ENCODE results near the gene SDC1. TPM values are rescaled to one million over a fixed set of nuclear protein-coding genes. Genes with fewer than 3 reads are reported as not detected.
A peak's percentile ranks its signal among the peaks of the same experiment; 100 is the strongest.
"Not testable (repeated sequence)": the region's sequence is repeated elsewhere in the genome, so short reads cannot be mapped to it uniquely, and the experiment has no call there.

The SDC1 gene
- polyA plus RNA-seq, 4 donors: 36.9 to 89.9 (median 58.3) TPM

- Histone ChIP-seq H3K36me3 (ENCODE audit: control insufficient read depth in 3 of 3, insufficient read depth in 2 of 3, low read depth in 1 of 3, low read length in 3 of 3) (peaks cover 7 to 28% (median 8%) of the 10 kb centered on the region in 3 donors), H3K9me3 (ENCODE audit: control insufficient read depth in 2 of 2, insufficient read depth in 1 of 2, low read depth in 1 of 2, low read length in 1 of 2) (no peaks in the 10 kb centered on the region), H3K27me3 (ENCODE audit: control insufficient read depth in 3 of 3, insufficient read depth in 3 of 3, low read length in 3 of 3) (no peaks in the 10 kb centered on the region), H3K4me1 (ENCODE audit: control insufficient read depth in 3 of 3, insufficient read depth in 2 of 3, low read depth in 1 of 3, low read length in 2 of 3) (no peaks in the 10 kb centered on the region), H3K4me3 (ENCODE audit: low read depth in 1 of 3, low read length in 3 of 3) (no peak overlapping the region), H3K27ac (ENCODE audit: low read depth in 1 of 3, low read length in 2 of 3) (no peak overlapping the region)
- FAIRE-seq (no peak), DNase-seq (no peak)
- 76 to 94% (median 83%) methylated on average over 6 of the region's 6 CpGs for WGBS, 3 donors
Measured at GRCh38 chr2:20249170-20249569, 24.2 kb upstream of the SDC1 start.

GRCh38 chr2:20247084-20247483 is 22.2 kb upstream of the SDC1 start:
- WGBS, 3 donors: 98 to 100% (median 100%) methylated on average over 1 of the region's 1 CpG
- Histone ChIP-seq H3K27me3 (ENCODE audit: control insufficient read depth in 3 of 3, insufficient read depth in 3 of 3, low read length in 3 of 3) (no peaks in the 10 kb centered on the region), H3K4me1 (ENCODE audit: control insufficient read depth in 3 of 3, insufficient read depth in 2 of 3, low read depth in 1 of 3, low read length in 2 of 3) (peaks cover 0 to under 1% (median 0%) of the 10 kb centered on the region in 3 donors), H3K36me3 (ENCODE audit: control insufficient read depth in 3 of 3, insufficient read depth in 2 of 3, low read depth in 1 of 3, low read length in 3 of 3) (peaks cover 0 to 16% (median 5%) of the 10 kb centered on the region in 3 donors), H3K27ac (ENCODE audit: low read depth in 1 of 3, low read length in 2 of 3) (no peak overlapping the region), H3K9me3 (ENCODE audit: control insufficient read depth in 2 of 2, insufficient read depth in 1 of 2, low read depth in 1 of 2, low read length in 1 of 2) (no peaks in the 10 kb centered on the region), H3K4me3 (ENCODE audit: low read depth in 1 of 3, low read length in 3 of 3) (no peak overlapping the region)
- no peak for FAIRE-seq
- no peak for DNase-seq

- not testable (repeated sequence) for H3K4me3 ChIP-seq (ENCODE audit: low read depth in 1 of 3, low read length in 3 of 3); H3K27me3 ChIP-seq (ENCODE audit: control insufficient read depth in 3 of 3, insufficient read depth in 3 of 3, low read length in 3 of 3); H3K27ac ChIP-seq (ENCODE audit: low read depth in 1 of 3, low read length in 2 of 3); FAIRE-seq; H3K4me1 ChIP-seq (ENCODE audit: control insufficient read depth in 3 of 3, insufficient read depth in 2 of 3, low read depth in 1 of 3, low read length in 2 of 3); H3K9me3 ChIP-seq (ENCODE audit: control insufficient read depth in 2 of 2, insufficient read depth in 1 of 2, low read depth in 1 of 2, low read length in 1 of 2); DNase-seq
- WGBS, 3 donors: 82 to 93% (median 88%) methylated on average over 5 of the region's 5 CpGs
- peaks cover 0 to 15% (median 0%) of the 10 kb centered on the region in 3 donors for H3K36me3 ChIP-seq (ENCODE audit: control insufficient read depth in 3 of 3, insufficient read depth in 2 of 3, low read depth in 1 of 3, low read length in 3 of 3)
Measured at GRCh38 chr2:20243637-20244036, 18.7 kb upstream of the SDC1 start.

- no peak for DNase-seq
- 60 to 68% (median 62%) methylated on average over 9 of the region's 9 CpGs for WGBS, 3 donors
- Histone ChIP-seq H3K4me1 (ENCODE audit: control insufficient read depth in 3 of 3, insufficient read depth in 2 of 3, low read depth in 1 of 3, low read length in 2 of 3) (peaks cover 0 to 4% (median 0%) of the 10 kb centered on the region in 3 donors), H3K27ac (ENCODE audit: low read depth in 1 of 3, low read length in 2 of 3) (no peak overlapping the region), H3K4me3 (ENCODE audit: low read depth in 1 of 3, low read length in 3 of 3) (no peak overlapping the region), H3K9me3 (ENCODE audit: control insufficient read depth in 2 of 2, insufficient read depth in 1 of 2, low read depth in 1 of 2, low read length in 1 of 2) (peaks cover 0 to 5% of the 10 kb centered on the region in 2 donors), H3K27me3 (ENCODE audit: control insufficient read depth in 3 of 3, insufficient read depth in 3 of 3, low read length in 3 of 3) (no peaks in the 10 kb centered on the region), H3K36me3 (ENCODE audit: control insufficient read depth in 3 of 3, insufficient read depth in 2 of 3, low read depth in 1 of 3, low read length in 3 of 3) (peaks cover 0 to 12% (median 0%) of the 10 kb centered on the region in 3 donors)
- FAIRE-seq: no peak
Measured at GRCh38 chr2:20242727-20243377, 17.9 kb upstream of the SDC1 start.

GRCh38 chr2:20241973-20242726 is 17.2 kb upstream of the SDC1 start:
- no peak for FAIRE-seq
- peak in 1 of 2 donors; percentile 37 for DNase-seq
- H3K4me3 ChIP-seq (ENCODE audit: low read depth in 1 of 3, low read length in 3 of 3): no peak overlapping the region
- no peaks in the 10 kb centered on the region for H3K27me3 ChIP-seq (ENCODE audit: control insufficient read depth in 3 of 3, insufficient read depth in 3 of 3, low read length in 3 of 3)
- peaks cover 0 to 8% (median 0%) of the 10 kb centered on the region in 3 donors for H3K36me3 ChIP-seq (ENCODE audit: control insufficient read depth in 3 of 3, insufficient read depth in 2 of 3, low read depth in 1 of 3, low read length in 3 of 3)
- H3K27ac ChIP-seq (ENCODE audit: low read depth in 1 of 3, low read length in 2 of 3): no peak overlapping the region
- H3K4me1 ChIP-seq (ENCODE audit: control insufficient read depth in 3 of 3, insufficient read depth in 2 of 3, low read depth in 1 of 3, low read length in 2 of 3): peaks cover 0 to 4% (median 0%) of the 10 kb centered on the region in 3 donors
- peaks cover 0 to 6% of the 10 kb centered on the region in 2 donors for H3K9me3 ChIP-seq (ENCODE audit: control insufficient read depth in 2 of 2, insufficient read depth in 1 of 2, low read depth in 1 of 2, low read length in 1 of 2)
- 43 to 64% (median 45%) methylated on average over 31 to 43 of the region's 43 CpGs for WGBS, 3 donors

GRCh38 chr2:20240291-20240690 is 15.4 kb upstream of the SDC1 start:
- not testable (repeated sequence) for FAIRE-seq; H3K27me3 ChIP-seq (ENCODE audit: control insufficient read depth in 3 of 3, insufficient read depth in 3 of 3, low read length in 3 of 3)
- 95 to 96% (median 96%) methylated on average over 6 of the region's 6 CpGs for WGBS, 3 donors

GRCh38 chr2:20236496-20236895 is 11.6 kb upstream of the SDC1 start:
- no peaks in the 10 kb centered on the region for H3K36me3 ChIP-seq (ENCODE audit: control insufficient read depth in 3 of 3, insufficient read depth in 2 of 3, low read depth in 1 of 3, low read length in 3 of 3)
- no peak for FAIRE-seq
- no peaks in the 10 kb centered on the region for H3K27me3 ChIP-seq (ENCODE audit: control insufficient read depth in 3 of 3, insufficient read depth in 3 of 3, low read length in 3 of 3)
- no peak for DNase-seq
- no peak overlapping the region for H3K27ac ChIP-seq (ENCODE audit: low read depth in 1 of 3, low read length in 2 of 3)
- H3K4me1 ChIP-seq (ENCODE audit: control insufficient read depth in 3 of 3, insufficient read depth in 2 of 3, low read depth in 1 of 3, low read length in 2 of 3): no peaks in the 10 kb centered on the region
- H3K9me3 ChIP-seq (ENCODE audit: control insufficient read depth in 2 of 2, insufficient read depth in 1 of 2, low read depth in 1 of 2, low read length in 1 of 2): peaks cover 0 to 6% of the 10 kb centered on the region in 2 donors
- H3K4me3 ChIP-seq (ENCODE audit: low read depth in 1 of 3, low read length in 3 of 3): no peak overlapping the region
- WGBS, 3 donors: 83 to 85% (median 85%) methylated on average over 5 of the region's 5 CpGs

More at GRCh38 chr2:20240291-20240690, 15.4 kb upstream of the SDC1 start:
- H3K27ac ChIP-seq (ENCODE audit: low read depth in 1 of 3, low read length in 2 of 3); H3K4me3 ChIP-seq (ENCODE audit: low read depth in 1 of 3, low read length in 3 of 3); H3K36me3 ChIP-seq (ENCODE audit: control insufficient read depth in 3 of 3, insufficient read depth in 2 of 3, low read depth in 1 of 3, low read length in 3 of 3); H3K9me3 ChIP-seq (ENCODE audit: control insufficient read depth in 2 of 2, insufficient read depth in 1 of 2, low read depth in 1 of 2, low read length in 1 of 2); DNase-seq; H3K4me1 ChIP-seq (ENCODE audit: control insufficient read depth in 3 of 3, insufficient read depth in 2 of 3, low read depth in 1 of 3, low read length in 2 of 3): not testable (repeated sequence)

GRCh38 chr2:20235655-20236305 is 10.8 kb upstream of the SDC1 start:
- H3K27ac ChIP-seq (ENCODE audit: low read depth in 1 of 3, low read length in 2 of 3): no peak overlapping the region
- H3K9me3 ChIP-seq (ENCODE audit: control insufficient read depth in 2 of 2, insufficient read depth in 1 of 2, low read depth in 1 of 2, low read length in 1 of 2): peaks cover 0 to 6% of the 10 kb centered on the region in 2 donors
- no peak overlapping the region for H3K4me3 ChIP-seq (ENCODE audit: low read depth in 1 of 3, low read length in 3 of 3)
- no peaks in the 10 kb centered on the region for H3K27me3 ChIP-seq (ENCODE audit: control insufficient read depth in 3 of 3, insufficient read depth in 3 of 3, low read length in 3 of 3)
- H3K36me3 ChIP-seq (ENCODE audit: control insufficient read depth in 3 of 3, insufficient read depth in 2 of 3, low read depth in 1 of 3, low read length in 3 of 3): no peaks in the 10 kb centered on the region
- WGBS, 3 donors: 62 to 76% (median 66%) methylated on average over 10 of the region's 10 CpGs
- no peaks in the 10 kb centered on the region for H3K4me1 ChIP-seq (ENCODE audit: control insufficient read depth in 3 of 3, insufficient read depth in 2 of 3, low read depth in 1 of 3, low read length in 2 of 3)
- FAIRE-seq: no peak
- DNase-seq: peak in 1 of 2 donors; percentile 84
